NCI-H1048 (cell line): ENCODE results near the gene VPS13D.
"Not testable (repeated sequence)": the region's sequence is repeated elsewhere in the genome, so short reads cannot be mapped to it uniquely, and the experiment has no call there.

Experiments
- DNase-seq: peaks from one replicate; lab custom pipeline; 2025; lab: John Stamatoyannopoulos, UW

Gene VPS13D

GRCh38 chr1:12375133-12375829 lies 145.5 kb downstream of the VPS13D start:
- DNase-seq, result no peak

- no peak for DNase-seq
Observed at GRCh38 chr1:12376236-12377045, 146.6 kb downstream of the VPS13D start.

DNA sequence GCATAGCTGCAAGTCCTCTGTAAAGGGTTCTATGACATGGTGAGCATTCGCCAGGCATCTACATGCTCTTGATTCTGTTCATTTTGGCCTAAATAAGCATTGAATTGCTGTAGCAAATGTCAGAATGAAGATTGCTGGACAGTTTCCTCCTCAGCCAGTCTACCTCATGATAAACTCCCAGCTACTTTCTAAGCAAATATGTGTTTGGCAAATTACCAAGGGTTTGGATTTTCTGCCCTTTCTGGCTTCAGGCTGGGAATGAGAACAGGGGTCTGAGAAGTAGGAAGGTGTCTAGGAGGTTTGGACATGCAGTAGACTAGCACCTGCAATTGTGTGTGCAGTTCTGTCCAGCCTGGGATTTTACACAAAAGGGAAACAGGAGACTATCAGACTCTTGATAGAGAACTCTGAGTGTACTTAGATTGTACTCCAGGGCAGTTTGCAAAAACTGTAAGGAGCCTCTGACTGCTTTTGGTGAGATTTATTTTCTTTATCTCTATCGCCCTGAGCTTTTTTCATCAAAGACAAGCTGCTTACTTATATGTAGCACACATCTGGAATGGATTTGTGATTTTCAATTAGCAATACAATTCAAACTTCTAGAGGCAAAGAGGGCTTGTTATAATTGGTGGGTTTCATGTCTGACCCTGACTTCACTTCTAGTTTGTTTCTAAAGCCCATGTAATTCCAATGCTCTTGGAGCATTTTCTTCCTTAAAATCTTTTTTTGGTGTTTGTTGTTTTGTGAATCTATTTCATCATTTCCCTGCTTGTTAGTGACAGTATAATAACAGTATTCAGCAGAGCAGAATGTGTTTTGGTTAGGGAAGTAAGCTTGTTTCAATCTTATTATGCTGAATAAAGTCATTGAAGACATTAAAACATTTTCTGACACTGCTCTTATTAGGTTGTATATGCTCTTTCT lies 150.8 kb downstream of the VPS13D start:
- no peak for DNase-seq

GRCh38 chr1:12383001-12383400 lies 153.2 kb downstream of the VPS13D start:
- no peak for DNase-seq

- DNase-seq, result no peak
Observed at GRCh38 chr1:12383786-12384185, 154.0 kb downstream of the VPS13D start.

- no peak for DNase-seq
Observed at GRCh38 chr1:12384836-12385456, 155.1 kb downstream of the VPS13D start.

DNA sequence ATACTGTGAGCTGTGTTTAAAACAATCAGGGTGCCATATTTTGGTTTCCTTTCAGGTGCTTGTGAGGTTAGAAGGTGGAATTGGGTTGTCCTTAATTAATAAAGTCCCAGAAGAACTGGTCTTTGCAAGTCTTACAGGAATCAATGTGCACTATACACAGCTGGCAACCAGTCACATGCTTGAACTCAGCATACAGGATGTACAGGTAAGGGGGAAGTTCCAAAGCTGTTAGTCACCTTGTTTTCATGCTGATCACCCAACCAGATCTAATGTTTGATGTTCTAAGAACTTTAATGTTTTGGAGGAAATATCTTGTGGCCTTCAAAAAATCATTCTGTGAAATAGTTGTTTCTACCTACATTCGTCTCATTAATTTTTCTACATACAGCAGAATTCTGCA lies 156.3 kb downstream of the VPS13D start:
- DNase-seq, result no peak

DNA sequence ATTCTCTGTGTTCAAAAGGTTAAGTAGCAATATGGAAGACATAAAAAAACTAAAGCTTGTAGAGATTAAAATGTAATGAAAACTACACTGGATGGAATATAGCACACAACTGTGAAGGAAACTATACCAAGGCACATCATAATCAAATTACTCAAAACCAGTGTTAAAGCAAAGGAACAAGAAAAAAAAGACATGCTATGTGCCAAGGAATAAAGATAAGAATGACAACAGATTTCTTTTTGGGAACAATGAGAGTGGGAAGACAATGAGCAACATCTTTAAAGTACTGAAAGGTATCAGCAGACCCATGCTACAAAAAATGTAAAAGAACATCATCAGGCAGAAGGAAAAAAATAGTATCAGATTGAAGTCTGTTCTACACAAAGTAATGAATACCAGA lies 157.8 kb downstream of the VPS13D start:
- no peak for DNase-seq

DNA sequence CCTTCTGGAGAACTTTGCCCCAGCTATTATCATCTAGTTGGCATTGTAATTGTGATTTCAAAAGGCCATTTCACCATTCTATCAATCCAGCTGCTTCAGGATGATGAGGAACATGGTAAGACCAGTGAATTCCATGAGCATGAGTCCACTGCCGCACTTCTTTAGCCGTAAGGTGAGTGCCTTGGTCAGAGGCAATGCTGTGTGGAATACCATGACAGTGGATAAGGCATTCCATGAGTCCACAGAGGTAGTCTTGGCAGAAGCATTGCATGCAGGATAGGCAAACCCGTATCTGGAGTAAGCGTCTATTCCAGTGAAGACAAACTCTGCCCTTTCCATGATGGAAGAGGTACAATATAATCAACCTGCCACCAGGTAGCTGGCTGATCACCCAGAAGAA lies 160.5 kb downstream of the VPS13D start:
- DNase-seq, result not testable (repeated sequence)

DNA sequence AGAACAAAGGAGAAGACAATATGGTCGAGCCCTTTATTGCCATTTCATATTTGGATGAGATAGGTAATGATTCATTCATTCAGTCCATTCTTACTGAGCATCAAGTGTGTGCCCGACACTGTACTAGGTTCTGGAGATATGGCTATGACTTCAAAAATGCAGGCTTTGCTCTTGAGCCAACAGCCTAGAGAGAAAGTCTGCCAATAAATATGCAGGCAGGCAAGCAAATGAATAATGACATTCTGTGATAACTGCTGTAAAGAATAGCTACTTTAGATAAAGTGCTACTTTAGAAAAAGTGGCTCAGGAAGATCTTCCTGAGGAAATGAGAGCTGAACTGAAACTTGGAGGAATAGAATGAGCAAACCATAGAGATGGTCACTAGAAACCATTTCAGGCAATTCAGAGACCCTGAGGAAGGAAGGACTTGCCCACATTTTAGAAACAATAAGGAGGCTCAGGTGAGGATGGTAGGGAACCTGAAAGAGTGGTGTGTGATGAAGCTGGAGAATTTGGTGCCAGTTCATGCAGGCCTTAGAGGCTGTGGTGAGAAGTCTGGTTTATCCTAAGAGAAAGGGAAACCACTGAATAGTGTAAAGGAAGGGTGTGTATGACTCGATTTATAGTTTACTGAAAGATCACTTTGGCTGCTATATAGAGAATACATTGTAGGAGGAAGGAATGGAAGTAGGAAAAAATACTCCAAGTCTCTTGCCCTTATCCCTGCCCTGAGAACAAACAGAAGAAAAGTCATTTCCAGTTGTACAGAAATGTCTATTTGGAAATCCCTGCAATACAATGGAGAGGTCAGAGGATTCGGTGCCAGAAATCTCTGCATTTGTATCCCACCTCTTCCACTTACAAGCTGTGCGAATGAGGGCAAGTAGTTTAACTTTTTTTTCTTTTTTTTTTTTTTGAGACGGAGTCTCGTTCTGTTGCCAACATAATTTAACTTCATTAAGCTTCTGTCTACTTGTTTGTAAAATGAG lies 167.9 kb downstream of the VPS13D start:
- DNase-seq, result no peak

- DNase-seq, result no peak
Observed at GRCh38 chr1:12398479-12398878, 168.6 kb downstream of the VPS13D start.

- DNase-seq, result no peak
Observed at GRCh38 chr1:12400027-12400693, 170.3 kb downstream of the VPS13D start.

DNA sequence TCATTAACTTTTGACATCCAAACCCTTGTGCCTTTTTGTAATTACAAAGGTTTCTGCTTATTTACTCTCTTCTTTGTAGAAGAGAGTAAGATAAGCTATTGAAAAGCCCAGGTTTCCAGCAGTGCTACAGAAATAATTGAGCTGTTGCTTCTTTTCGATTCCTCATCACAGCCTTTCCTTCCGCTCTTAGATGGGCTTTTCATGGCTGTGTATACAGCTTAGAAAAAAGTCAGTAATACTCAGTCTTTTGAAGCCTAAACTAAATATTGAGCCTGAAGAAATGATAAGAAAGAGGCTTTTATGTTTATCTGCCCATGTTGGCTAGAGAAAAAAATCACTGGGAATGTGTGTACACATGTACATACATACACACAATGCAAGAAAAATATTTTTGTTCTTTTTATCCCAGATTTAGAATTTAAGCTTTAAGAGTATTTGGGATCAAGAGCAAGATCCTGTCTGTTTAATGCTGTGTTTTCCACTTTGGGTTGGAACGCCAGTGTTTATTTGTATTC lies 172.4 kb downstream of the VPS13D start:
- DNase-seq, result no peak

DNA sequence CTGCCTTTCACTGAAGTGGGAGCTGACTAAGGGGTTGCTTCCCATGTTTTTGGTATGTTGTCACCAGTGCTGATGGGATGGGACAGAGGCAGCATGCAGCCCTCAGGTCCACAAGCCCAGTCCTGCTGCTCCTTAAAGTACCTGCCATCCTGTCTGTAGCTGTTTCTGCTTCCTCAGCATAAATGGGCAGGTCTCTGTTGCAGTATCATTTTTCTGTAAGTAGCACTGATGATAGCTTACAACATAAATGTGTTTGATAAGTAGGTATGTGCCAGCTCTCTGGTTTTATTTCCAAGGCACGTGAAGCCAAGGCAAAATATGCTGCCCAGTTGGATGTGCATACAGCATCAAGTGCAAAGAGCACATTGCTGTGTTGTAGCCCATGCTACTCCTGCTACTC lies 173.0 kb downstream of the VPS13D start:
- DNase-seq, result no peak

DNA sequence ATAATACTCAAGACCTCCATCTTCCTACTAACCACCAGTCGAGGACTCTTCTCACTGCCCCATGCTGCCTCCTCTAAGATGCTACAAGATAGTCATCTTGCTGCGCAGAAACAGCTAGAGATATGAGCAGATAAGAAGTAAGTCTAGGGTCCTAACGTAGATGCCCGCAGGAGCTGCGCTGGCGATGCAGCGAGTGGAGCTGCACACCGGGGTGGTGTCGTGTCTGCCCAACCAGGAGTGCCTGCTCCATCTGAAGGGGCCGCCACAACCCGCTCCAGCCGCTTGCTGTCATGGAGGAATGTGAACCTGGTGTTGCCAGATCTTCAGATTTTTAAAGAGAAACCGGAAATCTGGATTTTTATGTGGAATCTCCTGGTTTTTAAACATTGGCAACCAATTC lies 175.1 kb downstream of the VPS13D start:
- no peak for DNase-seq

GRCh38 chr1:12405325-12406210 lies 175.7 kb downstream of the VPS13D start:
- DNase-seq, result no peak

DNA sequence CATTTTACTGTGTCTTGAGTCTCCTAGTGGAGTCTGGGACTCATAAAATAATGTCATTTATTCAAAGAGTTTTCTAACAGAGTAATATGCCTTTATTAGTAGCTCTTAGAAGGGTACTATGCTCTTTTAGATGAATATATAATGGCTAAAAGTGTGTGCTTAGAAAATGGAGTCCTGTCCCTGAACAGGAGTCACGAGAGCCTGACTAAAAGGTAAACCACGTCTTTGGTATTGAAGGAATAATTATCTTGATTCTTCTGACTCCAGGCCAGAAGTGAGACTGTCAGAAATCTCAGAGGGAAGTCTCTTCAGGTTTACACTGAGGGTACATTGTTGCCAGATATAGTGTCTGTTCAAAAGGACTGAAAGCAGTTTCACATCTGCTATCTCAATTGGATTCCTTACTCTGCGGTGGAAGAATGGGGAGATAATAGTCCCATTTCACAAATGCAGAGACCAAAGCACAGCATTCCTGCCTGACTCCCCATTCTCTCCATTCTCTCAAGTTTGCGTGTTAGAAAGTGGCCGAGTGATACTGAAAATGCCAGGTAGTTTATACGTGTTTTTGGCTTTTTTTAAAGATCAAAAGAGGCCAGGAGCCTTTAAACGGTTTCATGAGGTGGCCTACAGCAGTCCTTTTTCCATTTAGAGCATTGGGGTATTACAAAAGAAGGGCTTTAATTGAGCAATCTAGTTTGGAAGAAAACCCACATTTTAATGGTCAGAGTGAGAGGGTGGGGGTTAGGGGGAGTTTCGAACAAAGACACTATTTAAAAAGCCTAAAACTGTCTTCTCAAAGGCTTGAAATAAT lies 176.6 kb downstream of the VPS13D start:
- DNase-seq, result no peak
